Adipose tissue (tissue), 3 donors: Measurements from ENCODE around the gene CABLES1. TPM values are rescaled to one million over a fixed set of nuclear protein-coding genes. Genes with fewer than 3 reads are reported as not detected.
"Not testable (repeated sequence)": the region's sequence is repeated elsewhere in the genome, so short reads cannot be mapped to it uniquely, and the experiment has no call there.

ENCODE experiments used
- H3K27ac ChIP-seq: one replicate; pipeline ENCODE4 v1.5.1; 2013; ENCODE audit warnings: low read depth, low read length
- WGBS, 3 donors: extraction: QIAGEN DNeasy Blood & Tissue Kit; methylation state at CpG; one replicate each; pipeline ENCODE4 v1.1.7; 2013; 5-methylcytosine and 5-hydroxymethylcytosine counted together
- polyA plus RNA-seq, 3 donors: library from polyadenylated mRNA; stranded (reverse); fragments of 200-250 nt; gene quantifications; one replicate each; pipeline ENCODE4 v1.2.3, GENCODE V29; 2013
- donor health status: healthy with polysubstance abuse.
- donor health status: Bipolar disorder and iron deficiency.
- donor health status: healthy.

The CABLES1 gene
- polyA plus RNA-seq, 3 donors = 5.8 to 25.3 (median 18.7) TPM

- whole genome bisulfite sequencing, 3 donors = 90 to 100% (median 95%) methylated on average over 2 of the region's 2 CpGs
- H3K27ac ChIP-seq = no peak overlapping the region
Observed at GRCh38 chr18:23284629-23285028, 149.3 kb downstream of the CABLES1 start.

DNA sequence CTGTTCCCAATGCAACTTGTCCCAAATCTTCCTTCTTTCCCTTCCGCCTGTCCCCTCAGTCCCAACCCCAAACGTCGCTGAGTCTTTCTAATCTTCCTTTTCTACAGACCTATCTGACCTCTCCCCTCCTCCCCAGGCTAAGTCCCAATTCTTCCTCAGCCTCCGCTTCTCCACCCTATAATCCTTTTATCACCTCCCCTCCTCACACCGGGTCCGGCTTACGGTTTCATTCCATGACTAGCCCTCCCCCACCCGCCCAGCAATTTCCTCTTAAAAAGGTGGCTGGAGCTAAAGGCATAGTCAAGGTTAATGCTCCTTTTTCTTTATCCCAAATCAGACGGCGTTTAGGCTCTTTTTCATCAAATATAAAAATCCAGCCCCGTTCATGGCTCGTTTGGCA, 150.3 kb downstream of the CABLES1 start:
- WGBS, 3 donors = 81 to 88% (median 86%) methylated on average over 12 of the region's 12 CpGs
- not testable (repeated sequence) for H3K27ac ChIP-seq

- 85 to 92% (median 86%) methylated on average over 4 of the region's 4 CpGs for WGBS, 3 donors
Observed at GRCh38 chr18:23291456-23292205, 156.3 kb downstream of the CABLES1 start.

GRCh38 chr18:23300231-23300805, 165.0 kb downstream of the CABLES1 start:
- 72 to 92% (median 79%) methylated on average over 6 of the region's 6 CpGs for WGBS, 3 donors
- H3K27ac ChIP-seq = no peak overlapping the region

More at GRCh38 chr18:23291456-23292205, 156.3 kb downstream of the CABLES1 start:
- no peak overlapping the region for H3K27ac ChIP-seq

DNA sequence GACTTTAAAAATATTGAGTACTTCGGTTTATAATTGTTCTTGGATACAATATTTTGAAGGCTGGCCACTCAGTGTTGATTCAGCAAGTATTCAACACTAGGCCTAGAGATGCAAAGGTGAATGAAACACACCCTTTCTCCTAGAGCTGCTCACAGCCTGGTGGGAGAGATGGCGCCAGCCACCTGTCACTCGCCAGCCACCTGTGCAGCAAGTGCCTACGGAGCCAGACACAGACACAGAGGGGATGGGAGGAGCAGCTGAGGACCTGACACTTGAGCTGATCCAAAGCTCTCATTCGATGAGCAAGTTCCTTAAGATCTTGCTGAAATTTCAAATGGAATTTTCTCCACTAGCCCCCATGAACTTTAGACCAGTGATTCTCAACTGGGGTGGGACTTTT, 166.7 kb downstream of the CABLES1 start:
- H3K27ac ChIP-seq = no peak overlapping the region
- 88 to 94% (median 93%) methylated on average over 5 of the region's 5 CpGs for WGBS, 3 donors

GRCh38 chr18:23302511-23302850, 167.2 kb downstream of the CABLES1 start:
- 81 to 91% (median 87%) methylated on average over 3 of the region's 3 CpGs for WGBS, 3 donors
- no peak overlapping the region for H3K27ac ChIP-seq

- no peak overlapping the region for H3K27ac ChIP-seq
- WGBS, 3 donors = 71 to 88% (median 71%) methylated on average over 8 of the region's 8 CpGs
Observed at GRCh38 chr18:23302851-23303527, 167.7 kb downstream of the CABLES1 start.

- H3K27ac ChIP-seq = no peak overlapping the region
- 74 to 83% (median 76%) methylated on average over 6 of the region's 6 CpGs for WGBS, 3 donors
Observed at GRCh38 chr18:23306822-23307221, 171.5 kb downstream of the CABLES1 start.

GRCh38 chr18:23307567-23308295, 172.4 kb downstream of the CABLES1 start:
- H3K27ac ChIP-seq = no peak overlapping the region
- WGBS, 3 donors = 74 to 86% (median 76%) methylated on average over 14 of the region's 14 CpGs

Other genes with a start within 250 kb of the CABLES1 start
- gene RBBP8, start 202.2 kb upstream of the CABLES1 start, polyA plus RNA-seq = 10 to 100 TPM; 11.5 to 20.6 (median 13.5) TPM